Esophagus (tissue), 2 donors: ENCODE data around the gene SULF2. TPM values are rescaled to one million over a fixed set of nuclear protein-coding genes. Genes with fewer than 3 reads are reported as not detected.

ENCODE experiments used
- H3K27ac ChIP-seq, 2 donors: one replicate each; pipeline ENCODE4 v1.5.1; 2013; ENCODE audit warnings: low read depth in 2 of 2, mild to moderate bottlenecking in 2 of 2, inconsistent platforms in 1 of 2, low read length in 1 of 2, moderate library complexity in 1 of 2
- H3K27me3 ChIP-seq, 2 donors: one replicate each; pipeline ENCODE4 v1.6.1; 2013; ENCODE audit warnings: low read length in 2 of 2, control low read depth in 1 of 2, mild to moderate bottlenecking in 1 of 2; ENCODE audit not compliant: insufficient read depth in 2 of 2, control insufficient read depth in 1 of 2
- H3K36me3 ChIP-seq, 2 donors: one replicate each; pipeline ENCODE4 v1.6.1; 2013; ENCODE audit warnings: low read length in 1 of 2; ENCODE audit not compliant: control insufficient read depth in 2 of 2, insufficient read depth in 2 of 2
- H3K4me1 ChIP-seq, 2 donors: one replicate each; pipeline ENCODE4 v1.6.1; 2013; ENCODE audit warnings: low read length in 1 of 2; ENCODE audit not compliant: control insufficient read depth in 2 of 2, insufficient read depth in 2 of 2
- H3K4me3 ChIP-seq, 2 donors: one replicate each; pipeline ENCODE4 v1.5.1; 2013; ENCODE audit warnings: low read length in 2 of 2, mild to moderate bottlenecking in 2 of 2, low read depth in 1 of 2, moderate library complexity in 1 of 2
- H3K9me3 ChIP-seq, 2 donors: one replicate each; pipeline ENCODE4 v1.6.1; 2013; ENCODE audit warnings: mild to moderate bottlenecking in 2 of 2, low read depth in 1 of 2, low read length in 1 of 2, moderate library complexity in 1 of 2; ENCODE audit not compliant: control insufficient read depth in 2 of 2, insufficient read depth in 1 of 2
- WGBS, 2 donors: extraction: QIAGEN DNeasy Blood & Tissue Kit; methylation state at CpG; one replicate each; pipeline ENCODE4 v1.1.7; 2013; 5-methylcytosine and 5-hydroxymethylcytosine counted together
- polyA plus RNA-seq, 2 donors: library from polyadenylated mRNA; stranded (reverse); fragments of 200-250 nt; gene quantifications; one replicate each; pipeline ENCODE4 v1.2.3, GENCODE V29; 2013
- donor health status: healthy with polysubstance abuse.
- donor health status: Bipolar disorder and iron deficiency.

Gene SULF2
- polyA plus RNA-seq, 2 donors, result 47.3 to 153 TPM

GRCh38 chr20:47757145-47758035 lies 27.9 kb downstream of the SULF2 start:
- H3K4me3 ChIP-seq, result no peak overlapping the region
- H3K9me3 ChIP-seq, result no peaks in the 10 kb centered on the region
- 80 to 88% methylated on average over 32 of the region's 32 CpGs for WGBS, 2 donors
- H3K27me3 ChIP-seq, result no peaks in the 10 kb centered on the region
- H3K36me3 ChIP-seq, result peaks cover 7 to 19% of the 10 kb centered on the region in 2 donors
- H3K4me1 ChIP-seq, result no peaks in the 10 kb centered on the region
- H3K27ac ChIP-seq, result no peak overlapping the region

- H3K9me3 ChIP-seq, result no peaks in the 10 kb centered on the region
These were observed 30.2 kb downstream of the SULF2 start for GRCh38 chr20:47754946-47755652.

GRCh38 chr20:47754388-47754715 lies 30.9 kb downstream of the SULF2 start:
- Histone ChIP-seq H3K4me1 (peaks cover 0 to 2% of the 10 kb centered on the region in 2 donors), H3K27me3 (no peaks in the 10 kb centered on the region), H3K9me3 (no peaks in the 10 kb centered on the region), H3K36me3 (peaks cover 7 to 23% of the 10 kb centered on the region in 2 donors), H3K4me3 (no peak overlapping the region), H3K27ac (no peak overlapping the region)
- 94 to 96% methylated on average over 2 of the region's 2 CpGs for WGBS, 2 donors

More at GRCh38 chr20:47754946-47755652, 30.2 kb downstream of the SULF2 start:
- peaks cover 0 to 2% of the 10 kb centered on the region in 2 donors for H3K4me1 ChIP-seq
- H3K27me3 ChIP-seq, result no peaks in the 10 kb centered on the region
- H3K27ac ChIP-seq, result no peak overlapping the region
- peaks cover 7 to 26% of the 10 kb centered on the region in 2 donors for H3K36me3 ChIP-seq
- 92 to 94% methylated on average over 10 of the region's 10 CpGs for whole genome bisulfite sequencing, 2 donors
- H3K4me3 ChIP-seq, result no peak overlapping the region

- Histone ChIP-seq H3K36me3 (peaks cover 7 to 23% of the 10 kb centered on the region in 2 donors), H3K4me1 (peaks cover 0 to 2% of the 10 kb centered on the region in 2 donors), H3K27ac (no peak overlapping the region), H3K27me3 (no peaks in the 10 kb centered on the region), H3K4me3 (no peak overlapping the region), H3K9me3 (no peaks in the 10 kb centered on the region)
- 81 to 85% methylated on average over 14 of the region's 14 CpGs for WGBS, 2 donors
These were observed 31.5 kb downstream of the SULF2 start for GRCh38 chr20:47753576-47754387.

GRCh38 chr20:47751449-47751848 lies 33.8 kb downstream of the SULF2 start:
- Histone ChIP-seq H3K27ac (no peak overlapping the region), H3K36me3 (peaks cover 7 to 16% of the 10 kb centered on the region in 2 donors), H3K27me3 (no peaks in the 10 kb centered on the region), H3K9me3 (no peaks in the 10 kb centered on the region), H3K4me1 (peaks cover 0 to 2% of the 10 kb centered on the region in 2 donors), H3K4me3 (no peak overlapping the region)
- 94 to 99% methylated on average over 5 of the region's 5 CpGs for WGBS, 2 donors

GRCh38 chr20:47749339-47749738 lies 35.9 kb downstream of the SULF2 start:
- no peak overlapping the region for H3K27ac ChIP-seq
- H3K36me3 ChIP-seq, result peaks cover 3 to 21% of the 10 kb centered on the region in 2 donors
- H3K27me3 ChIP-seq, result no peaks in the 10 kb centered on the region
- no peaks in the 10 kb centered on the region for H3K9me3 ChIP-seq
- WGBS, 2 donors, result 33 to 45% methylated on average over 4 of the region's 4 CpGs
- H3K4me3 ChIP-seq, result no peak overlapping the region
- H3K4me1 ChIP-seq, result peaks cover 0 to 2% of the 10 kb centered on the region in 2 donors

GRCh38 chr20:47748823-47749222 lies 36.5 kb downstream of the SULF2 start:
- peaks cover 3 to 22% of the 10 kb centered on the region in 2 donors for H3K36me3 ChIP-seq
- peaks cover 0 to 2% of the 10 kb centered on the region in 2 donors for H3K4me1 ChIP-seq
- no peak overlapping the region for H3K27ac ChIP-seq
- H3K4me3 ChIP-seq, result no peak overlapping the region
- H3K27me3 ChIP-seq, result no peaks in the 10 kb centered on the region
- no peaks in the 10 kb centered on the region for H3K9me3 ChIP-seq
- 61 to 63% methylated on average over 5 of the region's 5 CpGs for WGBS, 2 donors

GRCh38 chr20:47748069-47748468 lies 37.2 kb downstream of the SULF2 start:
- H3K27me3 ChIP-seq, result no peaks in the 10 kb centered on the region
- H3K9me3 ChIP-seq, result no peaks in the 10 kb centered on the region
- H3K4me1 ChIP-seq, result peaks cover 0 to 2% of the 10 kb centered on the region in 2 donors
- H3K36me3 ChIP-seq, result peaks cover 0 to 25% of the 10 kb centered on the region in 2 donors
- WGBS, 2 donors, result 84 to 92% methylated on average over 6 of the region's 6 CpGs
- no peak overlapping the region for H3K27ac ChIP-seq
- no peak overlapping the region for H3K4me3 ChIP-seq

GRCh38 chr20:47747669-47748031 lies 37.6 kb downstream of the SULF2 start:
- Histone ChIP-seq H3K36me3 (peaks cover 0 to 25% of the 10 kb centered on the region in 2 donors), H3K4me3 (no peak overlapping the region), H3K4me1 (peaks cover 0 to 2% of the 10 kb centered on the region in 2 donors), H3K9me3 (no peaks in the 10 kb centered on the region), H3K27me3 (no peaks in the 10 kb centered on the region), H3K27ac (no peak overlapping the region)
- 93 to 94% methylated on average over 10 of the region's 10 CpGs for WGBS, 2 donors
